Measurements from ENCODE around the gene LPGAT1.

The LPGAT1 gene

DNA sequence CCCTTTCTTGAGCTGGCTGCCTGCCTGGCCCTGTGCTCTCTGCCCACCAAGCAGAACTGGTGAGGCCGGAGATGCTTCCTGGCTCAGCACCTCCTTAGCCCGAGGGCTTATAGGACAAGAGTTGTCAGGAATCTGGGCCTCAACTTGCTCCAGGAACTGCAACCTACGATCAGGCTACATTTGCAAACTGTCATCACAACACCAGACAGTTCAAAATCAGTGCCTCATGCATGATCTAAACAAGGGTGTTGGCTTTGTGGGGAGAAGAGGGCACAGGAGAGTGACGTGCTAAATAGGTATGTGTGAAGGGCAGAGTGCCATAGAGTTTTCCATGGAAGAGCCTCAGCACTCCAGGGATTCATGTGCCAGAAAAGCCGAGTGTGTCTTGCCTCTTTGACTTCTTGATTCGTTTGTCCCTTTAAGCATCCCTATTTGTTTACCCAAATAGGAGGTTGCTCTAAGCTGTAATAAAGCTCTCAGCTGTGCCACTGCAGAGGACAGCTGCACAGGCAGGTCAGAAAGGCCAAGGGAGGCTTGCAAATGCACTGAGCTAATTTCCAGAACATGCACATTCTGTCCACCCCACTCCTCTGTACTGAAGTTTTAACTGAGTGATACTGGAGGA lies 125.0 kb downstream of the LPGAT1 start:
- in situ Hi-C loops (cut with MboI; ENCODE audit: low sequenced_read_pairs, unreplicated experiment), result no loop called here
- TF ChIP-seq, protein P1, sequence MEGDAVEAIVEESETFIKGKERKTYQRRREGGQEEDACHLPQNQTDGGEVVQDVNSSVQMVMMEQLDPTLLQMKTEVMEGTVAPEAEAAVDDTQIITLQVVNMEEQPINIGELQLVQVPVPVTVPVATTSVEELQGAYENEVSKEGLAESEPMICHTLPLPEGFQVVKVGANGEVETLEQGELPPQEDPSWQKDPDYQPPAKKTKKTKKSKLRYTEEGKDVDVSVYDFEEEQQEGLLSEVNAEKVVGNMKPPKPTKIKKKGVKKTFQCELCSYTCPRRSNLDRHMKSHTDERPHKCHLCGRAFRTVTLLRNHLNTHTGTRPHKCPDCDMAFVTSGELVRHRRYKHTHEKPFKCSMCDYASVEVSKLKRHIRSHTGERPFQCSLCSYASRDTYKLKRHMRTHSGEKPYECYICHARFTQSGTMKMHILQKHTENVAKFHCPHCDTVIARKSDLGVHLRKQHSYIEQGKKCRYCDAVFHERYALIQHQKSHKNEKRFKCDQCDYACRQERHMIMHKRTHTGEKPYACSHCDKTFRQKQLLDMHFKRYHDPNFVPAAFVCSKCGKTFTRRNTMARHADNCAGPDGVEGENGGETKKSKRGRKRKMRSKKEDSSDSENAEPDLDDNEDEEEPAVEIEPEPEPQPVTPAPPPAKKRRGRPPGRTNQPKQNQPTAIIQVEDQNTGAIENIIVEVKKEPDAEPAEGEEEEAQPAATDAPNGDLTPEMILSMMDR (IDR thresholded peaks at IDR 0.05; ENCODE audit: borderline replicate concordance, control extremely low read depth, extremely low read depth, insufficient read depth, missing control alignments), result no peak
- no peak for DNase-seq (ENCODE audit: low spot score)

DNA sequence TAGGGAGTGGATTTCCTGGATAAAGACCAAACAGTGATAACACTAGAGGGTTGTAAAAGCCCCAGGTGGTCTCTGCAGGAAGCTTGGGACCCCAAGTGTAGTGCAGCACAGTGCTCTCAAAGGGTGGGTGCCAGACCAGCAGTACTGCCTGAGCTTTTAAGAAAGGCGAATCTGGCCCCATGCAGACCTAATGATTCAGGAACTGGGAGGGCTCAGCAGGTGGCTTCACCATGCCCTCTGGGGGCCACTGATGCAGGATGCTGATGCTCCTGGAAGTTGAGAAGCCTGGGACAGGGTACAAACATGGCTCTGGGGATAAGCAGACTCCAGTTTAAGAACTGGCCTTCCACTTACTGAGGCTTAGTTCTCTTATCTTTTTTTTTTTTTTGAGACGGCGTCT lies 126.0 kb downstream of the LPGAT1 start:
- TF ChIP-seq, protein P1 (IDR thresholded peaks at IDR 0.05; ENCODE audit: borderline replicate concordance, control extremely low read depth, extremely low read depth, insufficient read depth, missing control alignments), result no peak
- in situ Hi-C loops (cut with MboI; ENCODE audit: low sequenced_read_pairs, unreplicated experiment), result no loop called here
- no peak for DNase-seq (ENCODE audit: low spot score)

DNA sequence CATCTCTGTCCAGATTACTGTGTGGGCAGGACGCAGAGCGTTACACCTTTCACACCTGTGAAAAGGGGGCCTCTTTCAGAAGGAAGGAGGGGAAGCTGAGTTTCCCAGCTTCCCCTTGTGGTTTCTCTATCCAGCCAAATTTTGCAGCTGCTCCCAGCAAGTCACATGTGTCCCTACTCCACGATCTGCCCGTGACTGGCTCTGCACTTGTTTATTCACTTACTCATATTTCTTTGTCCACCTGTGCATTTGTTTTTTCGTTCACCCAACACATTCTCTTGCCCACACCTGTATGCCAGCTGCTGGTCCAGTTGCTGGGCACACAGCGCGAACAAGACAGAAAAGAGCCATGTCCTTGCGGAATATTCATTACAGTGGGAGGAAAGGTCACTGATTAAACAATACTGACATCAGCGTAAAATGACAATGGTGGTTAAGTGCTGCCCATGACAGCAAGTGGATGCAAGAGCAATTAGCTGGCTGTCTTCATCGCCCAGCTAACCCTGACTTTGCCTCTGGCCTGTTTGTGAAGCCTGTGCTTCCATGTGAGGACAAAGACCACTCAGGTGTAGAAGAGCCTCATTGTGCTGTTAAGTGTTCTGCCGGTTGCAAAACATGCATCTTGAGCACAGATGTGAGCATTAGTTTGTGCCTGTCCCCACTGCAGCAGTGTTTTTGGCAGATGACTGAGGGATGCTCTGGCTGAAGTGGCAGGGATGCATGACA lies 126.6 kb downstream of the LPGAT1 start:
- TF ChIP-seq, protein P1 (IDR thresholded peaks at IDR 0.05; ENCODE audit: borderline replicate concordance, control extremely low read depth, extremely low read depth, insufficient read depth, missing control alignments), result no peak
- in situ Hi-C loops (cut with MboI; ENCODE audit: low sequenced_read_pairs, unreplicated experiment), result no loop called here
- DNase-seq (ENCODE audit: low spot score), result no peak

DNA sequence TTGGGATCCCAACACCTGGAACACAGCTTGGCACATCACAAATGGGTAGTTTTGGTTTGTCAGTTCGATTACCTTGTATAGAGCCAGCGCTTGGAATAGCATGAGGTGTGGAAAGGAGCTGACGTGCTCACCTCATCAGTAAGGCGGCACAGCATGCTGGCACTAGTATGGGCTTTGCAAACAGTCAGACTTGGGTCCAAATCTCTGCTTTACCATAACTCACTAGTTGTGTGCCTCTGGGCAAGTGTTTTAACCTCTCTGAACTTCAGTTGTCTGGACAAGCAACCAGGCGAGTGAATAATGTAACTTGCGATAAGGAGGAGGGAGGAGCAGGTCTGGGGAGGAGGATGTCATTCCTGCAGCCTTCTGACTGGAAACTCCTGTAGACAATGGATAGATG lies 128.8 kb downstream of the LPGAT1 start:
- in situ Hi-C loops (cut with MboI; ENCODE audit: low sequenced_read_pairs, unreplicated experiment), result no loop called here
- TF ChIP-seq, protein P1 (IDR thresholded peaks at IDR 0.05; ENCODE audit: borderline replicate concordance, control extremely low read depth, extremely low read depth, insufficient read depth, missing control alignments), result no peak
- DNase-seq (ENCODE audit: low spot score), result no peak

DNA sequence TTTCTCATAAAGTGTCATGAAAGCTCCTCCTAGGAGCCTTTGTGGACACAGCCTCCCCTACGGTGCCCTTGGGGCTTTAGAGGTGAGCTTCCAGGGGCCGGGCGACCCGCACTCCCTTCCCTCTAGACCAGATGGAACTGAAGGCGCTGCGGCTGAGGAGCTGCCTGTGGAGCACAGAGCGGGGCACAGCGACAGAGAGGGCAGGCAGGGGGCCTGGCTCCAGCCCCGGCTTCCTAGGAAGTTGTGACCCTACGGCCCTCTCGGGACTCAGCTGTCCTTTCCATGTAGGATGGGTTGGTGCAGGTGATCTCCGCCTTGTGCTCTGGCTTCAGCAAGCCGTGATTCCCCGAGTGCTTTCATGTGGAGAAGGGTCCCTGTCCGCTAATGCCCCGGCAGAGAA lies 131.5 kb downstream of the LPGAT1 start:
- no peak for DNase-seq (ENCODE audit: low spot score)
- TF ChIP-seq, protein P1 (IDR thresholded peaks at IDR 0.05; ENCODE audit: borderline replicate concordance, control extremely low read depth, extremely low read depth, insufficient read depth, missing control alignments), result no peak
- in situ Hi-C loops (cut with MboI; ENCODE audit: low sequenced_read_pairs, unreplicated experiment), result loop anchor here (10.0 to 25.0 kb wide), 3 partner anchors 336 to 663 kb away; partner anchors contain the start of genes DTL, INTS7 and PPP2R5A

DNA sequence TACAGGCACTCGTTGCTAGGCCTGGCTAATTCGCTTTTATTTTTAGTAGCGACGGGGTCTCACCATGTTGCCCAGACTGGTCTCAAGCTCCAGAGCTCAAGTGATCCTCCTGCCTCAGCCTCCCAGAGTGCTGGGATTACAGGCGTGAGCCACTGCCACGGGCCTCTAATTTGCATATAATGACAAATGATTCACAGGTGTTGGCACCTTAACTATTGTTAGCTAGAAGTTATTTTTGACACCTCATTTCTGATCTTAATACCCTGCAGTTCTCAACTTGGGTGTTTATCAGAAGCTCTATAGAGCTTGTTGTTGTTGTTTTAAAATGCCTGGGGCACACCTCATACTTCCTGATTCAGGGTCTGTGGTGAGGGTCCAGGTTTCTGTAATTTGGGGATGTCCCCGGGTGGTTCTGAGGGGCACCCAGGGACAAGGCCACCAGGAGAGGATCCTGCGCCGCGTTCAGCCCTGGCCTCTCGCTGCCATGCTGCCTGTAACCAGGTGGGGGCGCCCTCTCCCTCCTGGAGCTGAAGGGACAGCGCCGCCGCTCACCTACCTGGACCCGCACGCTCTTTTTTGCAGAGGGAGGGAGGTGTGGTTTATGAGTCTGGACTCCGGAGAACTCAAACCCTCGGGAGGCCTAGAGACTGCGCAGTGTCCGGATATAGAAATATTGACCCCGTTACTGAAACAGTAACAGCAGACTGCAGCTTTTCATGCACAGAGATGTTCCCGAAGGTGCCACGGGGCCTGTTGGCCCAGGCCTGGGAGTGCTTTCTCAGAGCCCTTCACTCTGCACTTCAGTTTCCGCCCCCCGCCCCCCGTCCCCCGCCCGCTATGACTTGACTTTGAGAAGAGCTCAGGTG lies 132.2 kb downstream of the LPGAT1 start:
- in situ Hi-C loops (cut with MboI; ENCODE audit: low sequenced_read_pairs, unreplicated experiment), result loop anchor here (10.0 to 25.0 kb wide), 3 partner anchors 336 to 664 kb away; partner anchors contain the start of genes DTL, INTS7 and PPP2R5A
- TF ChIP-seq, protein P1 (IDR thresholded peaks at IDR 0.05; ENCODE audit: borderline replicate concordance, control extremely low read depth, extremely low read depth, insufficient read depth, missing control alignments), result peak; percentile 99
- peak; percentile 87 for DNase-seq (ENCODE audit: low spot score)

All from GM13976 (cell line).